Neural cell (in vitro differentiated cells): ENCODE measurements around the gene PTPRF. TPM values are rescaled to one million over a fixed set of nuclear protein-coding genes. Genes with fewer than 3 reads are reported as not detected.

Source experiments
- H2AFZ ChIP-seq: fragments of 200-600, 300-800 bp; sonication (generic), shearing (Covaris generic); 2 replicates; pipeline ENCODE4 v1.6.0; 2014; ENCODE audit warnings: low read depth, mild to moderate bottlenecking, antibody characterized with exemption, low read length, moderate library complexity
- H3F3A ChIP-seq: fragments of 200-600 bp; shearing (Covaris generic); 2 replicates; pipeline ENCODE4 v1.6.1; 2016; ENCODE audit warnings: mild to moderate bottlenecking, moderate library complexity, mixed read lengths, antibody characterized with exemption, low read length; ENCODE audit not compliant: insufficient read depth, poor library complexity, severe bottlenecking
- H3K27ac ChIP-seq: fragments of 200-600, 300-800 bp; sonication (generic), shearing (Covaris generic); 2 replicates; pipeline ENCODE4 v1.5.1; 2014; ENCODE audit warnings: mild to moderate bottlenecking, low read length, moderate library complexity
- H3K27me3 ChIP-seq: fragments of 300-800, 200-600 bp; sonication (generic), shearing (Covaris generic); 2 replicates; pipeline ENCODE4 v1.6.0; 2014; ENCODE audit warnings: mild to moderate bottlenecking, low read depth, low read length, moderate library complexity; ENCODE audit not compliant: insufficient read depth
- H3K36me3 ChIP-seq: fragments of 300-800, 200-600 bp; sonication (generic), shearing (Covaris generic); 2 replicates; pipeline ENCODE4 v1.5.1; 2014; ENCODE audit warnings: mild to moderate bottlenecking, antibody characterized with exemption, low read length, moderate library complexity; ENCODE audit not compliant: insufficient read depth
- H3K4me2 ChIP-seq: fragments of 300-800, 200-600 bp; sonication (generic), shearing (Covaris generic); 2 replicates; pipeline ENCODE4 v1.6.0; 2014; ENCODE audit warnings: mild to moderate bottlenecking, low read length
- H3K4me3 ChIP-seq: fragments of 300-800, 200-600 bp; sonication (generic), shearing (Covaris generic); 2 replicates; pipeline ENCODE4 v1.5.1; 2014; ENCODE audit warnings: mild to moderate bottlenecking, low read length, moderate library complexity
- H3K79me2 ChIP-seq: fragments of 200-600 bp; shearing (Covaris generic); replicated peaks from 2 replicates; pipeline ENCODE4 v1.6.0; 2014; ENCODE audit warnings: mild to moderate bottlenecking, low read length, moderate library complexity; ENCODE audit not compliant: insufficient read depth
- H3K9ac ChIP-seq: fragments of 300-800, 200-600 bp; sonication (generic), shearing (Covaris generic); 2 replicates; pipeline ENCODE4 v1.6.1; 2016; ENCODE audit warnings: mild to moderate bottlenecking, low read length, mixed read lengths
- H3K9me2 ChIP-seq: fragments of 200-600 bp; shearing (Covaris generic); 2 replicates; pipeline ENCODE4 v1.6.1; 2016; ENCODE audit warnings: mild to moderate bottlenecking, low read length, mixed read lengths; ENCODE audit not compliant: insufficient read depth
- H3K9me3 ChIP-seq: fragments of 200-600, 300-800 bp; sonication (generic), shearing (Covaris generic); 2 replicates; pipeline ENCODE4 v1.6.1; 2016; ENCODE audit warnings: mild to moderate bottlenecking, mixed run types, low read length, moderate library complexity, mixed read lengths
- H4K20me1 ChIP-seq: fragments of 200-600 bp; shearing (Covaris generic); 2 replicates; pipeline ENCODE4 v1.6.1; 2016; ENCODE audit warnings: mild to moderate bottlenecking, mixed run types; ENCODE audit not compliant: insufficient read depth
- EP300 ChIP-seq: fragments of 450-650 bp; conservative IDR thresholded peaks from 2 replicates; pipeline ENCODE4 v1.6.1; 2014; ENCODE audit warnings: antibody characterized with exemption, mild to moderate bottlenecking, moderate library complexity; ENCODE audit not compliant: poor library complexity, severe bottlenecking
- EZH2 ChIP-seq: fragments of 200-600, 300-800 bp; shearing (Covaris generic), sonication (generic); IDR thresholded peaks from 2 replicates; pipeline ENCODE4 v1.6.1; 2014; ENCODE audit warnings: antibody characterized with exemption, low read length, borderline replicate concordance, mild to moderate bottlenecking; ENCODE audit not compliant: insufficient read depth, poor library complexity, severe bottlenecking
- MXI1 ChIP-seq: fragments of 450-650 bp; conservative IDR thresholded peaks from 2 replicates; pipeline ENCODE4 v1.6.1; 2014; ENCODE audit warnings: antibody characterized with exemption, mild to moderate bottlenecking; ENCODE audit not compliant: poor library complexity, severe bottlenecking
- POLR2AphosphoS5 ChIP-seq: IDR thresholded peaks from 2 replicates; pipeline ENCODE4 v1.6.1; 2012
- RAD21 ChIP-seq: fragments of 450-650 bp; conservative IDR thresholded peaks from 2 replicates; pipeline ENCODE4 v1.6.1; 2014; ENCODE audit warnings: antibody characterized with exemption, mild to moderate bottlenecking, moderate library complexity
- SMC3 ChIP-seq: fragments of 450-650 bp; conservative IDR thresholded peaks from 2 replicates; pipeline ENCODE4 v1.6.1; 2014; ENCODE audit warnings: antibody characterized with exemption, mild to moderate bottlenecking, moderate library complexity; ENCODE audit not compliant: poor library complexity
- TAF1 ChIP-seq: IDR thresholded peaks from 2 replicates; pipeline ENCODE4 v1.6.1; 2012; ENCODE audit warnings: low read depth
- polyA plus RNA-seq: library from polyadenylated mRNA; depleted of rRNA; stranded (reverse); fragments of >200 nt; gene quantifications from 2 replicates; pipeline ENCODE4 v1.2.3, GENCODE V29; 2014
- TF ChIP-seq, protein P1 (sequence below): fragments of 450-650 bp; IDR thresholded peaks from 2 replicates; pipeline ENCODE4 v1.5.1; 2014; ENCODE audit warnings: antibody characterized with exemption, mild to moderate bottlenecking, moderate library complexity; ENCODE audit not compliant: poor library complexity, severe bottlenecking
- TF ChIP-seq, protein P2 (sequence below): IDR thresholded peaks from 2 replicates; pipeline ENCODE4 v1.6.1; 2012; ENCODE audit warnings: borderline replicate concordance

PTPRF gene
- polyA plus RNA-seq, 1 donor from 2014 or later: 66.6 TPM

DNA sequence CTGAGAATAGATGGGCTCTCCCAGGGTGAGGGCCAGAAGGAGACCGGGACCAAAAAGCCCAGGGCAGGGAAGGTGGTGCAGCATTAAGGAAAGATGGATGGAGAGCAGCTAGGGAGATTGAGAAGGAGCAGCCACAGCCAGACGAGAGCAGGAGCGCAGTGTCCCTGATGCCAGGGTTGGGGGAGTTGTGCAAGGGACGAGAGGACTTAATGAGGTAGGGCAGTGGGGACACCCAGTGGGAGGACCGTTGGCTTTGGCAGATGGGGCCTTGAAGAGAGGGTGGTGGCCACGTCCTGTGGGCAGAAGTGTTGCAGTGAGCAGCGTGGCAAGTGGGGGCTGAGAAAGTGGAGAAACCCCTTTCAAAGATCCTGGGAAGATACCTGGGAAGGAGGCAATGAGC is 81.3 kb downstream of the PTPRF start:
- no peak overlapping the region for H3K4me3 ChIP-seq

DNA sequence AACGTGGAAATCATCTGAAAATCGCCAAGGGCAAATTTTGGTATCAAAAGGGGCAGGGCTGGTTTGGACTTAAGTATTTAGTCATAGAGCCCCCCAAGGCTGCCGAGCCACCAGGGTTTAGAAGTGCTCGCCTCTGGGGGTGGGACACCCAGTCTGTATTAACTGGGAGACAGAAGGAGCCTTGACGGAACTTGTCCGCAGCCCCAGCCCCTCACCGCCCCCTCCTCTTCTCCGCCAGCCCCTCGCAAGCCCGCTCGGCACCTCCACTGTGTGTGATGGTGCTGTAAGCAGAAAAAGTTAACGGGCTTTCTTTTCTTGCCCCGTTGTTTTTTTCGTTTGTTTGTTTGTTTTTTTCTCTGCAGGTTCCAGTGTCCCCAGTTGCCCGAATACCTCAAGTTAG is 81.7 kb downstream of the PTPRF start:
- no peak for TF ChIP-seq POLR2AphosphoS5
- TF ChIP-seq MXI1: no peak
- TF ChIP-seq TAF1: no peak
- no peak for TF ChIP-seq SMC3
- no peak for TF ChIP-seq RAD21
- no peak for TF ChIP-seq EP300
- TF ChIP-seq, protein P1, sequence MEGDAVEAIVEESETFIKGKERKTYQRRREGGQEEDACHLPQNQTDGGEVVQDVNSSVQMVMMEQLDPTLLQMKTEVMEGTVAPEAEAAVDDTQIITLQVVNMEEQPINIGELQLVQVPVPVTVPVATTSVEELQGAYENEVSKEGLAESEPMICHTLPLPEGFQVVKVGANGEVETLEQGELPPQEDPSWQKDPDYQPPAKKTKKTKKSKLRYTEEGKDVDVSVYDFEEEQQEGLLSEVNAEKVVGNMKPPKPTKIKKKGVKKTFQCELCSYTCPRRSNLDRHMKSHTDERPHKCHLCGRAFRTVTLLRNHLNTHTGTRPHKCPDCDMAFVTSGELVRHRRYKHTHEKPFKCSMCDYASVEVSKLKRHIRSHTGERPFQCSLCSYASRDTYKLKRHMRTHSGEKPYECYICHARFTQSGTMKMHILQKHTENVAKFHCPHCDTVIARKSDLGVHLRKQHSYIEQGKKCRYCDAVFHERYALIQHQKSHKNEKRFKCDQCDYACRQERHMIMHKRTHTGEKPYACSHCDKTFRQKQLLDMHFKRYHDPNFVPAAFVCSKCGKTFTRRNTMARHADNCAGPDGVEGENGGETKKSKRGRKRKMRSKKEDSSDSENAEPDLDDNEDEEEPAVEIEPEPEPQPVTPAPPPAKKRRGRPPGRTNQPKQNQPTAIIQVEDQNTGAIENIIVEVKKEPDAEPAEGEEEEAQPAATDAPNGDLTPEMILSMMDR: no peak
- no peak for TF ChIP-seq EZH2
- TF ChIP-seq, protein P2, sequence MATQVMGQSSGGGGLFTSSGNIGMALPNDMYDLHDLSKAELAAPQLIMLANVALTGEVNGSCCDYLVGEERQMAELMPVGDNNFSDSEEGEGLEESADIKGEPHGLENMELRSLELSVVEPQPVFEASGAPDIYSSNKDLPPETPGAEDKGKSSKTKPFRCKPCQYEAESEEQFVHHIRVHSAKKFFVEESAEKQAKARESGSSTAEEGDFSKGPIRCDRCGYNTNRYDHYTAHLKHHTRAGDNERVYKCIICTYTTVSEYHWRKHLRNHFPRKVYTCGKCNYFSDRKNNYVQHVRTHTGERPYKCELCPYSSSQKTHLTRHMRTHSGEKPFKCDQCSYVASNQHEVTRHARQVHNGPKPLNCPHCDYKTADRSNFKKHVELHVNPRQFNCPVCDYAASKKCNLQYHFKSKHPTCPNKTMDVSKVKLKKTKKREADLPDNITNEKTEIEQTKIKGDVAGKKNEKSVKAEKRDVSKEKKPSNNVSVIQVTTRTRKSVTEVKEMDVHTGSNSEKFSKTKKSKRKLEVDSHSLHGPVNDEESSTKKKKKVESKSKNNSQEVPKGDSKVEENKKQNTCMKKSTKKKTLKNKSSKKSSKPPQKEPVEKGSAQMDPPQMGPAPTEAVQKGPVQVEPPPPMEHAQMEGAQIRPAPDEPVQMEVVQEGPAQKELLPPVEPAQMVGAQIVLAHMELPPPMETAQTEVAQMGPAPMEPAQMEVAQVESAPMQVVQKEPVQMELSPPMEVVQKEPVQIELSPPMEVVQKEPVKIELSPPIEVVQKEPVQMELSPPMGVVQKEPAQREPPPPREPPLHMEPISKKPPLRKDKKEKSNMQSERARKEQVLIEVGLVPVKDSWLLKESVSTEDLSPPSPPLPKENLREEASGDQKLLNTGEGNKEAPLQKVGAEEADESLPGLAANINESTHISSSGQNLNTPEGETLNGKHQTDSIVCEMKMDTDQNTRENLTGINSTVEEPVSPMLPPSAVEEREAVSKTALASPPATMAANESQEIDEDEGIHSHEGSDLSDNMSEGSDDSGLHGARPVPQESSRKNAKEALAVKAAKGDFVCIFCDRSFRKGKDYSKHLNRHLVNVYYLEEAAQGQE: no peak
- H3K36me3 ChIP-seq: no peaks in the 10 kb centered on the region
- no peaks in the 10 kb centered on the region for H3K9me3 ChIP-seq

More for the DNA sequence above, 81.3 kb downstream of the PTPRF start:
- Histone ChIP-seq H2AFZ (no peak overlapping the region), H3K27me3 (no peaks in the 10 kb centered on the region), H3K9me2 (no peaks in the 10 kb centered on the region), H3K36me3 (no peaks in the 10 kb centered on the region), H4K20me1 (no peaks in the 10 kb centered on the region), H3K9me3 (no peaks in the 10 kb centered on the region), H3K4me2 (no peak overlapping the region), H3F3A (no peaks in the 10 kb centered on the region), H3K79me2 (no peaks in the 10 kb centered on the region), H3K27ac (no peak overlapping the region), H3K9ac (no peak overlapping the region)
- TF ChIP-seq EZH2 (no peak), EP300 (no peak), RAD21 (no peak), SMC3 (no peak), TAF1 (no peak), POLR2AphosphoS5 (no peak), MXI1 (no peak)
- TF ChIP-seq, protein P1: no peak
- TF ChIP-seq, protein P2: no peak

More for the DNA sequence above, 81.7 kb downstream of the PTPRF start:
- H3K79me2 ChIP-seq: no peaks in the 10 kb centered on the region
- no peaks in the 10 kb centered on the region for H3F3A ChIP-seq
- no peak overlapping the region for H3K4me2 ChIP-seq
- H3K9ac ChIP-seq: no peak overlapping the region
- no peaks in the 10 kb centered on the region for H4K20me1 ChIP-seq
- no peaks in the 10 kb centered on the region for H3K27me3 ChIP-seq
- no peak overlapping the region for H3K4me3 ChIP-seq
- H3K9me2 ChIP-seq: no peaks in the 10 kb centered on the region
- no peak overlapping the region for H2AFZ ChIP-seq
- H3K27ac ChIP-seq: no peak overlapping the region
